Subcutaneous adipose tissue (tissue), 4 donors: ENCODE results near the gene FARP1. TPM values are rescaled to one million over a fixed set of nuclear protein-coding genes. Genes with fewer than 3 reads are reported as not detected.

Experiments
- CTCF ChIP-seq: fragments of 450-650 bp; IDR thresholded peaks from one replicate; pipeline ENCODE4 v1.5.1; 2016; ENCODE audit warnings: low read depth, mild to moderate bottlenecking, control low read depth, antibody characterized with exemption, moderate library complexity
- total RNA-seq, 4 donors: library from RNA; depleted of rRNA; stranded (reverse); fragments of >200 nt; gene quantifications; one replicate each; pipeline ENCODE4 v1.1.0, GENCODE V29; 2016

The FARP1 gene
- total RNA-seq, 4 donors from 2014 or later: 24.9 to 39.9 (median 28.8) TPM

- no peak for TF ChIP-seq CTCF
Measured at GRCh38 chr13:98187155-98187964, 44.5 kb downstream of the FARP1 start.

- TF ChIP-seq CTCF: no peak
Measured at GRCh38 chr13:98187965-98188261, 45.0 kb downstream of the FARP1 start.

GRCh38 chr13:98188544-98189166, 45.8 kb downstream of the FARP1 start:
- TF ChIP-seq CTCF: no peak

- TF ChIP-seq CTCF: no peak
Measured at GRCh38 chr13:98189841-98190505, 47.1 kb downstream of the FARP1 start.

GRCh38 chr13:98190889-98191444, 48.1 kb downstream of the FARP1 start:
- TF ChIP-seq CTCF: no peak

GRCh38 chr13:98192008-98192407, 49.1 kb downstream of the FARP1 start:
- no peak for TF ChIP-seq CTCF

GRCh38 chr13:98195054-98195791, 52.3 kb downstream of the FARP1 start:
- no peak for TF ChIP-seq CTCF
